ENCODE data around the gene CCDC86.

- no peak for TF ChIP-seq POLR2A (IDR thresholded peaks at IDR 0.05)
- TF ChIP-seq, protein P1, sequence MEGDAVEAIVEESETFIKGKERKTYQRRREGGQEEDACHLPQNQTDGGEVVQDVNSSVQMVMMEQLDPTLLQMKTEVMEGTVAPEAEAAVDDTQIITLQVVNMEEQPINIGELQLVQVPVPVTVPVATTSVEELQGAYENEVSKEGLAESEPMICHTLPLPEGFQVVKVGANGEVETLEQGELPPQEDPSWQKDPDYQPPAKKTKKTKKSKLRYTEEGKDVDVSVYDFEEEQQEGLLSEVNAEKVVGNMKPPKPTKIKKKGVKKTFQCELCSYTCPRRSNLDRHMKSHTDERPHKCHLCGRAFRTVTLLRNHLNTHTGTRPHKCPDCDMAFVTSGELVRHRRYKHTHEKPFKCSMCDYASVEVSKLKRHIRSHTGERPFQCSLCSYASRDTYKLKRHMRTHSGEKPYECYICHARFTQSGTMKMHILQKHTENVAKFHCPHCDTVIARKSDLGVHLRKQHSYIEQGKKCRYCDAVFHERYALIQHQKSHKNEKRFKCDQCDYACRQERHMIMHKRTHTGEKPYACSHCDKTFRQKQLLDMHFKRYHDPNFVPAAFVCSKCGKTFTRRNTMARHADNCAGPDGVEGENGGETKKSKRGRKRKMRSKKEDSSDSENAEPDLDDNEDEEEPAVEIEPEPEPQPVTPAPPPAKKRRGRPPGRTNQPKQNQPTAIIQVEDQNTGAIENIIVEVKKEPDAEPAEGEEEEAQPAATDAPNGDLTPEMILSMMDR (IDR thresholded peaks at IDR 0.05): no peak
Observed at GRCh38 chr11:60825118-60825517, 16.8 kb upstream of the CCDC86 start.
